K562 (cell line): ENCODE measurements around the gene IMPDH2. TPM values are rescaled to one million over a fixed set of nuclear protein-coding genes. Genes with fewer than 3 reads are reported as not detected.

Experiments
- CHD1 ChIP-seq: fragments of 200-600 bp; sonication (generic); IDR thresholded peaks from one replicate; pipeline ENCODE4 v1.6.1; 2012; ENCODE audit warnings: mild to moderate bottlenecking, moderate library complexity, low read length, inconsistent platforms
- MEF2A ChIP-seq: IDR thresholded peaks from 2 replicates; pipeline ENCODE4 v1.6.1; 2011; ENCODE audit warnings: low read depth, mild to moderate bottlenecking, low read length, moderate library complexity; ENCODE audit not compliant: control insufficient read depth
- PCBP1 ChIP-seq: fragments of 200-400 bp; formaldehyde crosslinking; IDR thresholded peaks from 2 replicates; pipeline ENCODE4 v1.6.1; 2018; ENCODE audit warnings: mild to moderate bottlenecking, low read depth, low read length; ENCODE audit not compliant: poor library complexity, severe bottlenecking
- TAF7 ChIP-seq: fragments of 450-650 bp; IDR thresholded peaks from 2 replicates; pipeline ENCODE4 v1.6.1; 2016; ENCODE audit warnings: missing genetic modification characterization, missing compliant biosample characterization
- TARDBP ChIP-seq: fragments of 450-650 bp; IDR thresholded peaks from 2 replicates; pipeline ENCODE4 v1.6.1; 2016
- ZNF197 ChIP-seq: fragments of 200-800 bp; sonication (Bioruptor generic); IDR thresholded peaks from 2 replicates; pipeline ENCODE4 v1.6.1; 2016; ENCODE audit warnings: low read depth, missing genetic modification characterization, missing compliant biosample characterization
- polyA plus RNA-seq, 8 experiments: library from polyadenylated mRNA; depleted of rRNA in 4 of 8; stranded (reverse) in 5 of 8; unstranded in 3 of 8; fragments of >200 nt; fragmentation: Nextera tagmentation in 2 of 8; fragmentation: Illumina TruSeq in 1 of 8; extraction: Ambion mirVana in 2 of 8; extraction: Trizol in 1 of 8; gene quantifications; 2 replicates each; pipeline versions ENCODE4 v1.2.1 to v1.2.3, GENCODE V29; 2011 to 2014; ENCODE audit warnings: inconsistent platforms in 1 of 8, missing spikeins in 1 of 8
- total RNA-seq, 7 experiments: library from RNA; depleted of rRNA in 6 of 7; stranded (reverse); fragments of >200 nt in 6 of 7; fragmentation: Illumina TruSeq in 2 of 7; extraction: Trizol in 2 of 7; gene quantifications; 2 replicates each; pipeline versions ENCODE4 v1.2.1 to v1.2.3, GENCODE V29; 2011 to 2021; ENCODE audit warnings: low replicate concordance in 1 of 7
- TF ChIP-seq, protein P1 (sequence below): sonication (generic); formaldehyde crosslinking; IDR thresholded peaks from 2 replicates; pipeline ENCODE4 v1.8.1; 2023; ENCODE audit warnings: mild to moderate bottlenecking, missing genetic modification reagents
- TF ChIP-seq, protein P2 (sequence below): sonication (generic); formaldehyde crosslinking; IDR thresholded peaks from 2 replicates; pipeline ENCODE4 v1.8.0; 2023; ENCODE audit warnings: missing genetic modification reagents, mild to moderate bottlenecking, borderline replicate concordance
- TF ChIP-seq, protein P3 (sequence below), 2 experiments: fragments of 450-650 bp; formaldehyde crosslinking in 1 of 2; IDR thresholded peaks; 2 replicates each; pipeline versions ENCODE4 v1.4.0 to v1.6.1; 2014 to 2020; ENCODE audit warnings: mild to moderate bottlenecking in 2 of 2, borderline replicate concordance in 1 of 2, low read depth in 1 of 2

Gene IMPDH2
- total and polyA plus RNA-seq, 9 of the 15 experiments (the other 6 are each of a cell fraction or from before 2014, with no cell fraction given): 318 to 507 (median 366) TPM

DNA sequence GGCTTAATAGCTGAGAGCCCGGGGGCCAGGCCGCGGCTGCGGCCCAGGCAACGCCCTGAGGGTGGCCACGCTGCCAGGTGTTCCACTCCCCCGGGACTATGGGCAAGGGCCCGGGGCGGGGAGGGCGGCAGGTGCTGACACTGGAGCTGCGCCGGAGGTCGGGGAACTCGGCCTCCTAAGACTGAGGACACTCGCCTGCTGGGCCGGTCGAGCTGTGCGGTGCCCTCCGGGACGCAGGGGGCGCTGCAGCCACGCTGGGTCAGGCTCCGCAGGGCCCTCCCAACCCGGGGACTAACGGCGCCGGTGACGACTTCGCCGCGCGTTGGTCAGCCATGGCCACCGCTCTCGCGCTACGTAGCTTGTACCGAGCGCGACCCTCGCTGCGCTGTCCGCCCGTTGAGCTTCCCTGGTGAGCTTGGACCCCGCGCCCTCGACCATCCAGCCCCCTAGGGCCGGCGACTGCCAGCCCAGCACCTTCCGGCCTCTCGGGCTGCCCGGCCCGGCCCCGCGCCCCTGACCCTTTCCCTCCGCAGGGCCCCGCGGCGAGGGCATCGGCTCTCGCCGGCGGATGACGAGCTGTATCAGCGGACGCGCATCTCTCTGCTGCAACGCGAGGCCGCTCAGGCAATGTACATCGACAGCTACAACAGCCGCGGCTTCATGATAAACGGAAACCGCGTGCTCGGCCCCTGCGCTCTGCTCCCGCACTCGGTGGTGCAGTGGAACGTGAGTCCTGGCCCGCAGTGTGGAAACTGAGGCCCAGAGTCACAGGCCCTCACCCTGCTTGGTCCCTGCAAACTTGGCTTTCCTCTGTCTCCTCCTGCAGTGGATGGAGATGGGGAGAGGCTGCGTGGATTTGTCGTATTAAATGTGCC is 7.1 kb downstream of the IMPDH2 start, which contains the start of gene NDUFAF3 (continued):
- TF ChIP-seq, protein P1, sequence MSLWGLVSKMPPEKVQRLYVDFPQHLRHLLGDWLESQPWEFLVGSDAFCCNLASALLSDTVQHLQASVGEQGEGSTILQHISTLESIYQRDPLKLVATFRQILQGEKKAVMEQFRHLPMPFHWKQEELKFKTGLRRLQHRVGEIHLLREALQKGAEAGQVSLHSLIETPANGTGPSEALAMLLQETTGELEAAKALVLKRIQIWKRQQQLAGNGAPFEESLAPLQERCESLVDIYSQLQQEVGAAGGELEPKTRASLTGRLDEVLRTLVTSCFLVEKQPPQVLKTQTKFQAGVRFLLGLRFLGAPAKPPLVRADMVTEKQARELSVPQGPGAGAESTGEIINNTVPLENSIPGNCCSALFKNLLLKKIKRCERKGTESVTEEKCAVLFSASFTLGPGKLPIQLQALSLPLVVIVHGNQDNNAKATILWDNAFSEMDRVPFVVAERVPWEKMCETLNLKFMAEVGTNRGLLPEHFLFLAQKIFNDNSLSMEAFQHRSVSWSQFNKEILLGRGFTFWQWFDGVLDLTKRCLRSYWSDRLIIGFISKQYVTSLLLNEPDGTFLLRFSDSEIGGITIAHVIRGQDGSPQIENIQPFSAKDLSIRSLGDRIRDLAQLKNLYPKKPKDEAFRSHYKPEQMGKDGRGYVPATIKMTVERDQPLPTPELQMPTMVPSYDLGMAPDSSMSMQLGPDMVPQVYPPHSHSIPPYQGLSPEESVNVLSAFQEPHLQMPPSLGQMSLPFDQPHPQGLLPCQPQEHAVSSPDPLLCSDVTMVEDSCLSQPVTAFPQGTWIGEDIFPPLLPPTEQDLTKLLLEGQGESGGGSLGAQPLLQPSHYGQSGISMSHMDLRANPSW (CRISPR knock-in tag): no peak
- TF ChIP-seq CHD1 (peak; percentile 35), TARDBP (no peak), MEF2A (no peak), PCBP1 (no peak), TAF7 (tag) (no peak), ZNF197 (no peak)
- TF ChIP-seq, protein P2, sequence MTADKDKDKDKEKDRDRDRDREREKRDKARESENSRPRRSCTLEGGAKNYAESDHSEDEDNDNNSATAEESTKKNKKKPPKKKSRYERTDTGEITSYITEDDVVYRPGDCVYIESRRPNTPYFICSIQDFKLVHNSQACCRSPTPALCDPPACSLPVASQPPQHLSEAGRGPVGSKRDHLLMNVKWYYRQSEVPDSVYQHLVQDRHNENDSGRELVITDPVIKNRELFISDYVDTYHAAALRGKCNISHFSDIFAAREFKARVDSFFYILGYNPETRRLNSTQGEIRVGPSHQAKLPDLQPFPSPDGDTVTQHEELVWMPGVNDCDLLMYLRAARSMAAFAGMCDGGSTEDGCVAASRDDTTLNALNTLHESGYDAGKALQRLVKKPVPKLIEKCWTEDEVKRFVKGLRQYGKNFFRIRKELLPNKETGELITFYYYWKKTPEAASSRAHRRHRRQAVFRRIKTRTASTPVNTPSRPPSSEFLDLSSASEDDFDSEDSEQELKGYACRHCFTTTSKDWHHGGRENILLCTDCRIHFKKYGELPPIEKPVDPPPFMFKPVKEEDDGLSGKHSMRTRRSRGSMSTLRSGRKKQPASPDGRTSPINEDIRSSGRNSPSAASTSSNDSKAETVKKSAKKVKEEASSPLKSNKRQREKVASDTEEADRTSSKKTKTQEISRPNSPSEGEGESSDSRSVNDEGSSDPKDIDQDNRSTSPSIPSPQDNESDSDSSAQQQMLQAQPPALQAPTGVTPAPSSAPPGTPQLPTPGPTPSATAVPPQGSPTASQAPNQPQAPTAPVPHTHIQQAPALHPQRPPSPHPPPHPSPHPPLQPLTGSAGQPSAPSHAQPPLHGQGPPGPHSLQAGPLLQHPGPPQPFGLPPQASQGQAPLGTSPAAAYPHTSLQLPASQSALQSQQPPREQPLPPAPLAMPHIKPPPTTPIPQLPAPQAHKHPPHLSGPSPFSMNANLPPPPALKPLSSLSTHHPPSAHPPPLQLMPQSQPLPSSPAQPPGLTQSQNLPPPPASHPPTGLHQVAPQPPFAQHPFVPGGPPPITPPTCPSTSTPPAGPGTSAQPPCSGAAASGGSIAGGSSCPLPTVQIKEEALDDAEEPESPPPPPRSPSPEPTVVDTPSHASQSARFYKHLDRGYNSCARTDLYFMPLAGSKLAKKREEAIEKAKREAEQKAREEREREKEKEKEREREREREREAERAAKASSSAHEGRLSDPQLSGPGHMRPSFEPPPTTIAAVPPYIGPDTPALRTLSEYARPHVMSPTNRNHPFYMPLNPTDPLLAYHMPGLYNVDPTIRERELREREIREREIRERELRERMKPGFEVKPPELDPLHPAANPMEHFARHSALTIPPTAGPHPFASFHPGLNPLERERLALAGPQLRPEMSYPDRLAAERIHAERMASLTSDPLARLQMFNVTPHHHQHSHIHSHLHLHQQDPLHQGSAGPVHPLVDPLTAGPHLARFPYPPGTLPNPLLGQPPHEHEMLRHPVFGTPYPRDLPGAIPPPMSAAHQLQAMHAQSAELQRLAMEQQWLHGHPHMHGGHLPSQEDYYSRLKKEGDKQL: no peak
- TF ChIP-seq, protein P3, sequence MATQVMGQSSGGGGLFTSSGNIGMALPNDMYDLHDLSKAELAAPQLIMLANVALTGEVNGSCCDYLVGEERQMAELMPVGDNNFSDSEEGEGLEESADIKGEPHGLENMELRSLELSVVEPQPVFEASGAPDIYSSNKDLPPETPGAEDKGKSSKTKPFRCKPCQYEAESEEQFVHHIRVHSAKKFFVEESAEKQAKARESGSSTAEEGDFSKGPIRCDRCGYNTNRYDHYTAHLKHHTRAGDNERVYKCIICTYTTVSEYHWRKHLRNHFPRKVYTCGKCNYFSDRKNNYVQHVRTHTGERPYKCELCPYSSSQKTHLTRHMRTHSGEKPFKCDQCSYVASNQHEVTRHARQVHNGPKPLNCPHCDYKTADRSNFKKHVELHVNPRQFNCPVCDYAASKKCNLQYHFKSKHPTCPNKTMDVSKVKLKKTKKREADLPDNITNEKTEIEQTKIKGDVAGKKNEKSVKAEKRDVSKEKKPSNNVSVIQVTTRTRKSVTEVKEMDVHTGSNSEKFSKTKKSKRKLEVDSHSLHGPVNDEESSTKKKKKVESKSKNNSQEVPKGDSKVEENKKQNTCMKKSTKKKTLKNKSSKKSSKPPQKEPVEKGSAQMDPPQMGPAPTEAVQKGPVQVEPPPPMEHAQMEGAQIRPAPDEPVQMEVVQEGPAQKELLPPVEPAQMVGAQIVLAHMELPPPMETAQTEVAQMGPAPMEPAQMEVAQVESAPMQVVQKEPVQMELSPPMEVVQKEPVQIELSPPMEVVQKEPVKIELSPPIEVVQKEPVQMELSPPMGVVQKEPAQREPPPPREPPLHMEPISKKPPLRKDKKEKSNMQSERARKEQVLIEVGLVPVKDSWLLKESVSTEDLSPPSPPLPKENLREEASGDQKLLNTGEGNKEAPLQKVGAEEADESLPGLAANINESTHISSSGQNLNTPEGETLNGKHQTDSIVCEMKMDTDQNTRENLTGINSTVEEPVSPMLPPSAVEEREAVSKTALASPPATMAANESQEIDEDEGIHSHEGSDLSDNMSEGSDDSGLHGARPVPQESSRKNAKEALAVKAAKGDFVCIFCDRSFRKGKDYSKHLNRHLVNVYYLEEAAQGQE (IDR thresholded peaks at IDR 0.05; ENCODE audit: borderline replicate concordance): no peak
- TF ChIP-seq, protein P3 (CRISPR knock-in tag; IDR thresholded peaks at IDR 0.05; ENCODE audit: low read depth): no peak
